Measurements from ENCODE around the gene ATG13.
"Not testable (repeated sequence)": the region's sequence is repeated elsewhere in the genome, so short reads cannot be mapped to it uniquely, and the experiment has no call there.

The ATG13 gene

DNA sequence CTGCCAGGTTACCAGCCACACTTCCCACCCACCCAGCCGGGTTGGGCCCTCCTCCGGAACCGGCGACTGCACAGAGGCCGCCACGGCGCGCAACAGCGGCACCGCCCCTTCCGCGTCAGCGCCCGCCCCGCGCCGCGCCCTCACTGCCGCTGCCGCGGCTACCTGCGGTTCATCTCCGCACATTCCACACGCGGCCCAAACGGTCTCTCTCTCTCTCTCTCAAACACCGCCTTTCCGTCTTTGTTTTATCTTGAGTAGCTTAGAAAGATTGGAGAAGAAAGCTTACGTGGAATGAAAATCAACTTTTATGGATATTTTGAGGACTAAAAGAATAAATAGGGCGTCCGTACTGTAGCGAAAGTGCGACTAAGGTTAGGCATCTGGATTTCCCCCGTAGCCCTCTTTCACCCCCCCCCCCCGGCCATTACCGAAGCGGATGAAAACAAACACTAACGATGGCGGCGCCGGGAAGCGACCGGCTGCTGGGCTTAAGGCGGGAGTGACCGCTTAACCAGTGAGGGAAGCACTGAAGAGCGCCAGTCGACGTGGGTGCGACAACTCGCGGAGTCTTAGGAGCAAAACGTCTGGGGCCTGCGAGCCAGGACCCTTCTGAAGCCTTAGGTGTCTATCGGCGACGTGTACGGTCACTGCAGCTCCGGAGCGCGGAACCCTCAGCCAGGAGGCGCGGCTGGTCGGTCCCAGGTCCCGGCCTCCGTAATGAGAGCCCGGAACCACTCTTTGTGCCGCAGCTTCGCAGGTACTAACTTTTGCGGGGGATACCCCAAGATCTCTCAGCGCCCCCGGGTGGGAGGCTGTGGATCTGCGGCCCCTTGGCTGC lies at the start of gene ATG13, which contains the start of gene HARBI1:
Gene ATG13 (plus strand): TSS at position 420 of the 838 bp plus-strand sequence. CDS start 26,739 bp downstream, outside the sequence.
Gene HARBI1 (minus strand): TSS at position 94 of the 838 bp plus-strand sequence. CDS start 990 bp downstream, outside the sequence.
- DNase-seq = peak; percentile 71

GRCh38 chr11:46570790-46571398 lies 46.5 kb upstream of the ATG13 start:
- no peak for DNase-seq

DNA sequence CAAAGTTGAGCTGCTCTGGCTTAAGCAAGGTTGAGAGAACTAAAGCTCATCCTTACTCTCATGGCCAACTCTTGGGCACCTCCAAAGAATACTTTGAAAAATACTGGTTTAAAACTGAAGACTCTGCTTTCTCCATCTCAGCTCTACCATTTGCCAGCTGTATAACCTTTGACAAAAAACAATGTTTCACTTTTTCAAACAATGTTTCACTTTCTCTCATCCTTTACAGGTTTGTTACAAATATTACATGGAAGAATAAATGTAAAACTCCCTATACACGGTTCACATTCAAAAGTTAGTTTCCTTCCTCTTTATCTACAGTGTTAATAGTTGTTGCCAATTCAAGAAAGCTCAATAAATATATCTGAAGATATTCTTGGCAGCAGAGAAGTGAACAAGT lies 42.7 kb upstream of the ATG13 start:
- DNase-seq = no peak

GRCh38 chr11:46577058-46577457 lies 40.3 kb upstream of the ATG13 start:
- DNase-seq = no peak

GRCh38 chr11:46582588-46582987 lies 34.8 kb upstream of the ATG13 start:
- no peak for DNase-seq

GRCh38 chr11:46583513-46583912 lies 33.8 kb upstream of the ATG13 start:
- not testable (repeated sequence) for DNase-seq

- DNase-seq = no peak
Measured at GRCh38 chr11:46588131-46588530, 29.2 kb upstream of the ATG13 start.

DNA sequence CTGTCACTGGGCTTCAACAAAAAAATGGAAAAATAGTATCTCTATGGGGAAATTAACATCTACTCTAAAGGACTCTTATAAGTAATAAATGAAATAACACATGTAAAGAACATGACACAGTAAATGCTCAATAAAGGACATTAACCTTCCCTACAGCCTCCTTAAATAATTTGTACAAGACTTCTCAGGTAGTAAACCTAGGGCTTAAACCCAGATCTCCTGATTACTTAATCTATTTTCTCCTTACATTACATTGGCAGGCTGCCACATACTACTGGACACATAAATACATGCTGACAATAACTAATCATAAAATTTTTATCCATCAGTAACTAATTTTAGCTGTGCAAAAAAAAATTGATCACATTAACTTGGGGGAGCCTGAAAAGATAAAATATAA lies 28.4 kb upstream of the ATG13 start:
- DNase-seq = no peak

DNA sequence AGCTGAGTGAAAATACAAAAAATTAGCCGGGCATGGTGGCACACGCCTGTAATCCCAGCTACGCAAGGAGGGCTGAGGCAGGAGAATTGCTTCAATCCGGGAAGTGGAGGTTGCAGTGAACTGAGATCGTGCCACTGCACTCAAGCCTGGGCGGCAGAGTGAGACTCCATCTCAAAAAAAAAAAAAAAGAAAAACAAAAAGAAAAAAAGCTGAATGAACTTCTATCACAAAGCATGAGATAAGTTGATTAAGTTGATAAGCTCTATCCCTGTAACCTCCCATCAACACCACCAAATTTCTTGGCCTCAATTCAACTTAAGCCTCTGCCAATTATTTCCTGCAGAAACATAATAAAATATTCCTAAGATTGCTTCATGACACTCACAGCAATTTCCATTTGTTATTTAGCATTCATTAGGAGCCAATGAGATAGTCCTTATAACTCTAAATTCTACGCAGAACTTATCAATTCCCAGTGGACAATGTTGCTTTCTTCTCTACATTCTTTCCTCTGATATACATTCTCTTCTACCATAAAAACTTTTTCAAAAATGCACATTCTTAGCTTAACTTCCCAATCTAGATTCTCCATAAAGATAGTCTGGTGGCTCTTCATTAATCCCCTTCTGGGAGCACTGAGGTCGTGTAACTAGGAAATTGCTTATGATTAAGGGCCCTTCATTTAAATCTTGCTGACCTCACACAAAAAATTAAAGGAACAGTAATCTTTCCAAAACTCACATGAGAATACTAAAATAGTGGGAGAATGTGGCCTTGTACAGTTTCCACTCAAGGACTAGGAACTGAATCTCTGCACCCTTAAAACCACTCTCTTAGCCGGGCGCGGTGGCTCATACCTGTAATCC lies 26.4 kb upstream of the ATG13 start:
- no peak for DNase-seq

GRCh38 chr11:46593550-46594373 lies 23.6 kb upstream of the ATG13 start, which contains the start of gene AMBRA1:
Gene AMBRA1 (minus strand): TSS chr11:46594023. CDS start chr11:46548380, 45,643 bp downstream.
- DNase-seq = peak; percentile 83

DNA sequence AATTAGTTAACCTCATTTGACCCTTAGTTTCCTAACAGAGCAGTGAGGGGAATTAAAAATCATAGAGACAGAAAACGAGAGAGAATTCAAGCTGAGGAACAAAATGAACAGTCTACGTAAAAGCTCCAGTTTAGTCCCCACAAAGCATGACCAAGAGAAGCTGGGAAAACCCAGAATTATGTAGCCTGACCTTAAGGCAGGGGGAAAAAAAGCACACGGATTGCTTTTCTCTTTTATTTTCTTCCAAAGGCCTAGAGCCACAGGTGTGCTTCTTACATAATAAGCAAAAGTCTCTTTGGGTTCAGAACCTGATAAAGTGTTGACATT lies 23.0 kb upstream of the ATG13 start:
- DNase-seq = no peak

DNA sequence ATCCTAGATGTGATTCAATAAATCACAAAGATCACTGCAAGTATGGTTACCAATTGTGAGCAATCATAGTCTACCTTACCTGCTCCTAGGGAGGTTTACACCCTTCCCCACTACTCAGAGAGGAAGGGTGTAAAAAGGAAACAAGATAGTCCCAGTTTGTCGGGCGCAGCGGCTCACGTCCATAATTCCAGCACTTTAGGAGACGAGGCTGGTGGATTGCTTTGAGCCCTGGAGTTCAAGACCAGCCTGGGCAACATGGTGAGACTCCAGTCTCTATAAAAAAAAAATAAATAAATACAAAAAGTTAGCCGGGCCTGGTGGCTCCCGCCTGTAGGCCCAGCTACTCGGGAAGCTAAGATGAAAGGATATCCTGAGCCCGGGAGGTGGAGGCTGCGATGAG lies 22.6 kb upstream of the ATG13 start:
- DNase-seq = no peak

DNA sequence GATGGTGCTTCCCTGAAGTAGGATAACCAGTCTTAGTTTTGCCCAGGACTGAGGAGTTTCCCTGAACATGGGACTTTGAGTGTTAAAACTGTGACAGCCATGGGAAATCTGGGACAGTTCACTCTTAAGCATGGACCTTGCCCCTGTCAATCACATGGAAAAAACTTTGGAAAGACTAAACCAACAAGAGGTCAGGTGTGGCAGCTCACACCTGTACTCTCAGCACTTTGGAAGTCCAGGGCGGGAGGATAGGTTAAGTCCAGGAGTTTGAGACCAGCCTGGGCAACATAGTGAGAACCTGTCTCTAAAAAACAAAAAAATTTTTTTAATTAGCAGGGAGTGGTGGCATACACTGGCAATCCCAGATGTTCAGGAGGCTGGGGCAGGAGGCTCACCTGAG lies 20.2 kb upstream of the ATG13 start:
- DNase-seq = no peak

- no peak for DNase-seq
Measured at GRCh38 chr11:46597609-46598219, 19.6 kb upstream of the ATG13 start.

- DNase-seq = no peak
Measured at GRCh38 chr11:46599340-46600193, 17.8 kb upstream of the ATG13 start.

DNA sequence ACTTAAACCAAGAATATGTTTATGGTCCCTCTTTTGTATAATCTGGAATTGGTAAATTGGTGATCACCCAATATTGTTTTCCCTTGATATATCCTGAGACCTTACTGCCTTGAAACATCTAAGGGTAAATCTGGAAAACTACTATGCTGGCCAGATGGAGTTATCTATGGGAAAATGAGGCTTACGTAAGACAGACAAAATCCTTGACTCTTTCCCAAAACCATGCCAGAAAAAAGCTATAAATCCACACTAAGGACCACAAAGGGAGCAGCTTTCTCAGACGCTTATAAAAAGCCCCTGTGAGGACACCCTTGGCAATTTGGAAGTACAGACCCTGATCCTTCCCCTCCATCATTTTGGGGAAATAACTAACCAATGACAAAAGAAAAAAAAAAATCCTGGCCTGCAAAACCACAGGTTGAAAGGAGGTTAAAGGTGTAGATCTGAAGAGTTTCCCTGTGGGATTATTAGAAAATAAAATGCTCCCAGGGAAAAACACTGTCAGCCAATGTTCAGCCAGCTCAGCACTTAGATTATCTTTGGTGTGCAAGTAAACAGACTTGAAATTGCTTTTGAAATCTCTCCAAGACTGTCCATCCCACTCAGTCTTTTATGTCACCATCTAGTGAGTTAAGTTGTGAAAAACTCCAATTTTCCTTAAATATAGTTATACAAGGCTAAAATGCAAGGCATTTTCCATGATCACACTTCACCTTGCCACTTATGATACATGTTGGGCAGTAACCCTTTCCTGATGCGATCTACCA lies 17.0 kb upstream of the ATG13 start:
- no peak for DNase-seq

DNA sequence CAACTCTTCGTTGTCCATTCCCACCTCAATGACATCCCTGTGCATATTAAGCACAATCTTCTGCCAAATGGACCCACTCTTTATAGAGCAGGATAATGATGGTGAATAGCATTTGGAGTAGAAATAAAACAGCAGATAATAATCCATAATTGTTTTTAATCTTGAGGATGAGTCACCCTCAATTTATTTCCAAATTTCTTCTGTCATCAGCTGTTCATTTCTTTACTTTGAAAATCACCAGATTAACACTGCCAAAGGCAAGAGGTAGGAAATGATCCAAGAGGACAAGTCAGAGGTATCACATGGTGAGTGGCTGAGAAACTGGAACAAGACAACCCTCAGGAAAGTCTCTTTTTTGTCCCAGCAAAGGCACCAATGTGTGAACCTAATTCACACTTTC lies 16.2 kb upstream of the ATG13 start:
- no peak for DNase-seq

GRCh38 chr11:46603704-46604308 lies 13.5 kb upstream of the ATG13 start:
- DNase-seq = no peak

DNA sequence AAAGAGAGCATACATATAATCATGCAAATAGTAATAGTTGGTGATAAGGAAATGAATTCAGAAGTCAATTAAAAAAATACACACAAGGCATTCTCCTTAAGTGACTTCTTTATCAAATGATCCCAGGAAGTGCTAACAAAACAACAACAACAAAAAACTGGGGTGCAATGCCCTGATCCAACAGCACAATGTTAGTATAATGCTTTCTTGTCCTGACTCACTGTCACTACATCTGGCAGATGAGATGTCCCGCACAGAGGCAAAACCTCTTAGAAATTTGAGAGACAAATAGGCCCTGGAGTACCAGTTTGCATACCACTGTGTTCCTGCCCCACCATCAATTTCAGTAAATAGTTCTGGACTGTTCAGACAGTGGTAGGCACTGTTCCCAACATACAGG lies 12.6 kb upstream of the ATG13 start:
- DNase-seq = no peak

DNA sequence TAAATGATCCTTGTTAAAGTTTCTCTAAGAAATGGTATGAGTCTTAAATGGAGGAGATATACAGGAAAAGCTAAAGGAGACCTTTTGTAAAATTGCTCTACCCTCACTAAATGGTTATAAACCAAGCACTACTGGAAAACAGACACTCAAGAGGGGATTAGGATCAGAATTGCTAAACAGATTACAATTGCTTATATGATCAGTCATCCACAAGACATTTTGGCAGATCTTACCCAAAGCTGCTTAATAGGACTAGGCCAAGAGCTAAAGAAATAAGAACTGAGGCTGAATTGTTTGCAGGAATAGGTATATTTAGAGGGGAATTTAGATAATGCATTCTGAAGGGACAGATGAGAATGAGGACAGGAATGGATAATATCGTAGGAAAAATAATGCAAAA lies 9.8 kb upstream of the ATG13 start:
- DNase-seq = no peak

Measured in T1000 (cell line).